RPMI8226 (cell line): ENCODE results near the gene TMEM91.
"Not testable (repeated sequence)": the region's sequence is repeated elsewhere in the genome, so short reads cannot be mapped to it uniquely, and the experiment has no call there.

ENCODE experiments used
- DNase-seq: peaks from one replicate; pipeline ENCODE4 v3.0.0-alpha.2; 2015

The TMEM91 gene

DNA sequence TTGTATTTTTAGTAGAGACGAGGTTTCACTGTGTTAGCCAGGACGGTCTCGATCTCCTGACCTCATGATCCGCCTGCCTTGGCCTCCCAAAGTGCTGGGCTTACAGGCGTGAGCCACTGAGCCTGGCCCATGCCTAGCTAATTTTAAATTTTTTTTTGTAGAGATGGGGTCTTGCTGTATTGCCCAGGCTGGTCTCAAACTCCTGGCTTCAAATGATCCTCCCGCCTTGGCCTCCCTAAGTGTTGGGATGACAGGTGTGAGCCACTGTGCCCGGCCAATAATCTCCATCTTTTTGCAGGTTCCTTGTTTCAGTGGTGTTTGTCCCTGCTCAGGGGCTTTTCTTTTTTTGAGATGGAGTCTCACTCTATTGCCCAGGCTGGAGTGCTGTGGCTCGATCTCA, 5.2 kb downstream of the TMEM91 start:
- not testable (repeated sequence) for DNase-seq

DNA sequence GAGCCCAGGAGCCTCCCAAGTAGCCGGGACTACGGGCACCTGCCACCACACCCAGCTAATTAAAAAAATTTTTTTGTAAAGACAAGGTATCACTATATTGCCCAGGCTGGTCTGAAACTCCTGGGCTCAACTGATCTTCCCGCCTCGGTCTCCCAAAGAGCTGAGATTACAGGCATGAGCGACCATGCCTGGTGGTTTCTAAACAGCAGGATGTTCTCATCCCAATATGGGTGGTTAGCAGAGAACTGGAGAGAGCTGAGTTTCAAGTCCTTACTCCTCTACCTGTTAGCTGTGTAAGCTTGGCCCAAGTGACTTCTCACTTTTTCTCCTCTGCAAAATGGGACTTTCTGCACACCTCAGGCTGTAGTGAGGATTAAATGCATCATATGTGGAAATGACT, 8.0 kb downstream of the TMEM91 start:
- no peak for DNase-seq

DNA sequence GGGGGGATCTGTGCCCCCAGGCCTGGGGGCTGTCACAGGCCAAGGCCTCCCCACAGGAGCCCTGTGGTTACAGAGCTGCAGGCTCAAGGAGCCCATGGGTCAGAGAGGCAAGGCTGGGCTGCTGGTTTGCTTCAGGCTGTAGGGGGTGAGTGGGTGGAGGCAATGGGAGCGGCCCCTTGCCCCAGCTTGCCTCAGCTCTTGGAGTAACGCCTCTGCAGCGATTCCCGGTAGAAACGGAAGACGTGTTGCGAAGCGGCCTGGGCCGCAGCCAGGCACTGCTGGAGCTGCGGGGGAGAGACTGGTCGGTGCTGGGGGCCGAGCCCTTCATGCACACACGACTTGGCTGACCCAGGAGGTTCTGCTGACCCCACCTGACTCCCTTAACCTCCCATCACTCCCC, 10.1 kb downstream of the TMEM91 start:
- no peak for DNase-seq

- no peak for DNase-seq
Measured at GRCh38 chr19:41391618-41392017, 15.3 kb downstream of the TMEM91 start.

DNA sequence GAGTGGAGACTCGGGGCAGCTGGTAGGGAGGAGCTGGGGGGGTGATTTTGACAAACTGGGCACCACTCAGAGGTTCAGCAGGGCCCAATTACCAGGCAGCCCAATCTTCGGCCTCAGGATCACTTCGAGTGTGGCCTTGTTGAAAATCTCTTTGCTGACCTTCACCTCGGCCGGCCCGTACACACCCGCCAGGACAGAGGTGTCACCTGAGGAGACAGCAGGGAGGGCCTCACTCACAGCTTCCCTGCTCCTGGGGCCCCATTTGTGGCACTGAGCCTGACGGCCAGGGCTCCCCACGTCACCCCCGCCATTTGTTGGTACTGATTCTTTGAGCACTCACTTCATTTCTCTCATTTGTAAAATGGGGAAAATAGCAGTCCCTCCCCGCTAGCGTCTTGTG, 16.4 kb downstream of the TMEM91 start:
- no peak for DNase-seq

GRCh38 chr19:41395355-41395754, 19.0 kb downstream of the TMEM91 start:
- no peak for DNase-seq

GRCh38 chr19:41397086-41398049, 21.0 kb downstream of the TMEM91 start, which contains the start of the genes BCKDHA and EXOSC5:
TSS of gene BCKDHA (plus strand) at chr19:41397818. CDS start at chr19:41397828, 10 bp downstream.
TSS of gene EXOSC5 (minus strand) at chr19:41397359. CDS start at chr19:41397328, 31 bp downstream.
- peak; percentile 99 for DNase-seq

- DNase-seq = no peak
Measured at GRCh38 chr19:41398050-41398418, 21.7 kb downstream of the TMEM91 start.

- no peak for DNase-seq
Measured at GRCh38 chr19:41398598-41398997, 22.3 kb downstream of the TMEM91 start.

GRCh38 chr19:41399091-41399490, 22.8 kb downstream of the TMEM91 start:
- no peak for DNase-seq

- no peak for DNase-seq
Measured at GRCh38 chr19:41399525-41399924, 23.2 kb downstream of the TMEM91 start.

DNA sequence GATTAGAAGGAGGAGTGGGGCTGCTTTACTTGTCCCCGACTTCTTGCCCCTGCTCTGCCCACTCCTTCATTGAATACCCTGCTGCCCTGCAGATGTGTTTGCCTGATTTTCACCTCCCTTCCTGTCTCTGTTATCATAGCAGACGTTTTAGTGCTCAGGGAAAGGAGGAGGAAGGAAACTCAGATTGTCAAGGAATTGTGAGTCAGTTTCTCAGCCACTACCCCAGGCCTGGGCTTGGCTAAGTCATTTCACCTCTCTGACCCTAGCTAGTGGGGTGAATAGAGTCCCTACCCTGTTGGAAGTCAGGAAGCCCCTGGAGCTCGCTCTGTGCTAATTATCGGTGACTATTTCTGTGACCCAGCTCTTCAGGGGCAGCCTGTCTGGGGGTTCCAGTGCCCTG, 25.1 kb downstream of the TMEM91 start:
- no peak for DNase-seq

DNA sequence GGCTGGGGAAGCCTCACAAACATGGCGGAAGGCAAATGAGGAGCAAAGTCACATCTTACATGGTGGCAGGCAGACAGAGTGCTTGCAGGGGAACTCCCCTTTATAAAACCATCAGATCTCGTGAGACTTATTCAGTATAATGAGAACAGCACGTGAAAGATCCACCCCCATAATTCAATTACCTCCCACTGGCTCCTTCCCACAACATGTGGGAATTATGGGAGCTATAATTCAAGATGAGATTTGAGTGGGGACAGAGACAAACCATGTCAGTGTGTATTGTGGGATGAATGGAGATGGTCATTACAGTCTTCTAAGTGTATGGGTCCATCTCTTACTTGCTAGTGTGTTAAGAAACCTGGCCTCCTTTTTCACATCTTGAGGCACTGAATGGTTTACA, 25.7 kb downstream of the TMEM91 start:
- DNase-seq = no peak

DNA sequence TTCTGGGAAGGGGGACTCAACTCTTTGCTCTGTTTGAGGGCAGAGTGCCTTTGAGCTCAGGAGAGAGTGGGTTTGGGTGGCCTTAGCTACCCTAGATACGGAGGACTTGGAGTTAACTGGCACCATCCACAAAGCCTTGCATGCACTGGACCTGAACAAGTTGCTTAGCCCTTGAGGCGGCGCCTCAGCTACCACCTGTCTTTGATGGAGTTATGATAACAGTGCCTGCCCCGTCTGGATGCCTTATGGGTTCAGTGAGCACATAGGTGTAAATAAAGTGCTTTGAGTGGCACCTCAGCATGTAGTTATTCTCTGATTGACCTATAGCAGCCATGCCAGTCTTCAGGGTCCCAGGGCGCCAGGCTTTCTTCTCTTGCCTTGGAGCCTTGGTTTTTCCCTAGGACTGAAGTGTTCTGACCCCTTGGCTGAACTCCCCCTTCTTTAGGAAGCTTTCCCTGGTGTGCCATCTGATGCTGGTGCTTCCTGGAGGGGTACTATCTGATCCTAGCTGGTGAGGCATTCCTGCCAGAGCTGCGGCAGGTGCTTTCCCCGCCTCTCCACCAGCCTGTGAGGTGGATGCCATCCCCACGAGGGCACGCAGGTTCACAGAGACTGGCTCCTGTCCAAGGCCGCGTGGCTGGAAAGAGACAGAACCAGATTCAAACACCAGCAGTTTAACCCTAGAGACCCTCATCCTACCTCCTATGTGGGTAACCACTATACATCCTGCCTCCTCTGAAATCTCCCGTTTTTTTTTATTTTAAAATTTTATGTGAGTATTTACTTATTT, 27.0 kb downstream of the TMEM91 start:
- no peak for DNase-seq

DNA sequence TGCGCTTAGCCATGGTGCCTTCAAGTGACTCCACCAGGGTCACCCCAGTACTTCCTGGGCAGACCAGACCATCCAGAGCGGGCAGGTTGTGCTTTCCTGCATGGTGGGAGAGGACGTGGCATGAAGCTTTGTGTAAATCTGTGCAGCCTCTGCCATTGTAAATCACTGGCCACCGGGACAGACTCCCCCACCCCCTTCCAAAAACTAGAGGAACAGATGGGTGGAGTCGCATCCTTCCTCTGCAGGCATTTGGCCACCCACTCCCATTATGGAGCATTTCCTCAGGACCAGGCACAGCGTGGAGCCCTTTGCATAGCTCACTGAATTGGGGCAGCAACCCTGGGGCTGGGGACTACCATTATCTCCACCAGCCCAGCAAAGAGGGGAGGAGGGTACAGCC, 29.4 kb downstream of the TMEM91 start:
- no peak for DNase-seq

- DNase-seq = no peak
Measured at GRCh38 chr19:41407271-41407670, 30.9 kb downstream of the TMEM91 start.

DNA sequence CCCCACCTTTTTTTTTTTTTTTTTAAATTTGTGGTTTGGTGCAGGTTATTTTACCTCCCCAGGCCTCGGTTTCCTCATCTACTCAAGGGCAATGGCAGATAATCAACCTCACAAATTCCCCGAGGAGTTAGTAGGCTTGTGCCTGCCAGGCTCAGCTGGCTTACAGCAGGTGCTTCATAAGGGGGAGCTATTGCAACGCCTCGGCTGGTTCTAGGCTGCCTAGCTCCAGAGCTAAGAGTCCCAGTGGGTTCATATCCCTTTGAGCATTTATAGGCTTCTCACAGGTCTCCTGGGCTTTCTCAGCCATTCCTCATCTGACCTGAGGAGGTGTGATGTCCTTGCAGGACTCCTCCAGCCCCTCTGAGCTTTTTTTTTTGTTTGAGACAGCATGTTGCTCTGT, 31.9 kb downstream of the TMEM91 start:
- DNase-seq = no peak

GRCh38 chr19:41408846-41409245, 32.5 kb downstream of the TMEM91 start:
- not testable (repeated sequence) for DNase-seq

DNA sequence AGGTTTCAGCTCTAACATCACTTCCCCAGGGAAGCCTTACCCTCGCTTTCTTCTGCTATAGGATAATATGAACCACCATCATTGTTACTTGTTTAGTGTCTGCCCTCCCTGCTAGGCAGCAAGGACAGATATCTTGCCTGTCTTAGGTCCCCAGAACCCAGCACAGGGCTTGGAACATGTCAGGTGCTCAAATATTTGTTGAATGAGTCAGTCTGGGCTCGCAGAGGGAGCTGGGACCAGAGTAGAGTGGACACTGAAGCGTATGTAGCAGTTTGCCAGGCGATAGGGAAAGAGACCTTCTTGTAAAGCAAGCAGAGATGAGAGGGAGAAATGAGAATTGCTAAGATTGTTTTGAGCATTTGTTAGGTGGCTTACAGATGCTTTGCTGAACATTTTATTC, 33.0 kb downstream of the TMEM91 start:
- DNase-seq = peak; percentile 12

GRCh38 chr19:41410336-41411054, 34.2 kb downstream of the TMEM91 start:
- DNase-seq = no peak

DNA sequence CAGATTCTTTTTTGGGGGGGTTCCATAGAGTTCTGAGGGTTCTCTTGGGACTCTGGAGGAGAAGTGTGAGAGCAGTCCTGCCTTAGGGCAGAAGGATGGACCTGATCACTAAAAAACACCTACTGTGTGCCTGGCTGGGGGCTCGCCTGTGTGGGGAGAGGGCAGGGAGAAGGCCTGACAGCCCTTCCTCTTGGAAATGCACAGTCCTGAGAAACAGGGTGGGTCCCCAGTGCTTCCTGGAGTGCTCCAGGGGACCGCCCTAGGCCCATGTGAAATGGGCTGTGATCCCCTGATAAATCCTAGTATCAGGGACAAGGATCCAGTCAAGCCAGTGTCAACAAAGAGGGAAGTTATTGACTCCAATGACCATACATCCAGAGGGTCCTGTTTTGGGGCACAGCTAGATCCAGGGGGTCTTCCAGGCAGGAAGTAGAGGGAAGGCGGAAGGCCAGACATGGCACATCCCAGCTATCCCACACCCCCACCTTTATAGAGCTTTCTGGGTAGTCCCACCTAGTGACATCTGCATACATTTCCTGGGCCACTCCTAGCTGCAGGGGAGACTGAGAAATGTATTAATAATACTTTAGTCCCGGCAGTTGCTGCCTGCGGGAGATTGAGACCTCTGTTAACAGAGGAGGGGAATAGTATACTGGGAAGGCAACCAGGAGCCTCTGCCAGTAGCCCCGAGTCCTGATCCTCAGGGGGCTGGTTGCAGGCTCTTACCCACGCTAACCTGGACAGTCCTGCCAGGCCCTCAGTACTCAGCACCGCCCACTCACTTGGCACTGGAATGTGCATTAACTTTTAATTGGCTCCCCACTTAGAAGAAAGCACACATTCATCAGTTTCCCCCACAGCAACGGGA, 35.0 kb downstream of the TMEM91 start:
- DNase-seq = no peak

- DNase-seq = no peak
Measured at GRCh38 chr19:41411968-41412265, 35.6 kb downstream of the TMEM91 start.
